Measurements from ENCODE around the gene BCR.

The BCR gene

GRCh38 chr22:23226497-23226850 is 46.2 kb downstream of the BCR start:
- no peak overlapping the region for H2BK120ac ChIP-seq (ENCODE audit: insufficient read depth, low read length, poor library complexity)

GRCh38 chr22:23227380-23227779 is 47.1 kb downstream of the BCR start:
- Histone ChIP-seq H2BK120ac (ENCODE audit: insufficient read depth, low read length, poor library complexity) (no peak overlapping the region), H4K12ac (ENCODE audit: low read depth, low read length) (no peak overlapping the region)

More at GRCh38 chr22:23226497-23226850, 46.2 kb downstream of the BCR start:
- H3K4me1 ChIP-seq (ENCODE audit: control insufficient read depth in 1 of 2, insufficient read depth in 2 of 2, low read length in 2 of 2), result peaks cover 6 to 11% of the 10 kb centered on the region in 2 experiments
- H4K8ac ChIP-seq (ENCODE audit: low read depth, low read length), result no peak overlapping the region
- H3K23ac ChIP-seq (ENCODE audit: low read length), result no peak overlapping the region
- H3K36me3 ChIP-seq (ENCODE audit: control insufficient read depth in 1 of 2, insufficient read depth in 2 of 2, low read length in 2 of 2), result peaks cover 0 to 6% of the 10 kb centered on the region in 2 experiments
- no peak overlapping the region for H3K18ac ChIP-seq (ENCODE audit: low read length)
- no peak overlapping the region for H3K14ac ChIP-seq (ENCODE audit: low read length)
- H2AFZ ChIP-seq (ENCODE audit: insufficient read depth, low read length, poor library complexity), result no peak overlapping the region
- no peak overlapping the region for H2BK12ac ChIP-seq (ENCODE audit: low read length)
- H3K9me3 ChIP-seq (ENCODE audit: insufficient read depth, low read depth, low read length), result no peaks in the 10 kb centered on the region
- no peak overlapping the region for H3K9ac ChIP-seq (ENCODE audit: low read length)
- no peak overlapping the region for H4K91ac ChIP-seq (ENCODE audit: low read depth, low read length)
- no peak overlapping the region for H3K27ac ChIP-seq (ENCODE audit: low read depth, low read length)
- DNase-seq, result no peak
- H4K12ac ChIP-seq (ENCODE audit: low read depth, low read length), result no peak overlapping the region
- H3K79me2 ChIP-seq (ENCODE audit: control insufficient read depth, insufficient read depth, low read length, poor library complexity), result peaks cover 21% of the 10 kb centered on the region
- no peaks in the 10 kb centered on the region for H3K27me3 ChIP-seq (ENCODE audit: insufficient read depth, low read length)
- H3K4me3 ChIP-seq (ENCODE audit: low read depth, low read length), result no peak overlapping the region
- H3K79me1 ChIP-seq (ENCODE audit: low read length), result no peaks in the 10 kb centered on the region
- no peak overlapping the region for H2BK5ac ChIP-seq (ENCODE audit: low read depth, low read length, poor library complexity)
- peak overlapping the region; percentile 33 for H3K4ac ChIP-seq (ENCODE audit: low read depth, low read length)
- no peak overlapping the region for H2AK5ac ChIP-seq (ENCODE audit: low read length)
- no peak overlapping the region for H3K4me2 ChIP-seq (ENCODE audit: low read length)

DNA sequence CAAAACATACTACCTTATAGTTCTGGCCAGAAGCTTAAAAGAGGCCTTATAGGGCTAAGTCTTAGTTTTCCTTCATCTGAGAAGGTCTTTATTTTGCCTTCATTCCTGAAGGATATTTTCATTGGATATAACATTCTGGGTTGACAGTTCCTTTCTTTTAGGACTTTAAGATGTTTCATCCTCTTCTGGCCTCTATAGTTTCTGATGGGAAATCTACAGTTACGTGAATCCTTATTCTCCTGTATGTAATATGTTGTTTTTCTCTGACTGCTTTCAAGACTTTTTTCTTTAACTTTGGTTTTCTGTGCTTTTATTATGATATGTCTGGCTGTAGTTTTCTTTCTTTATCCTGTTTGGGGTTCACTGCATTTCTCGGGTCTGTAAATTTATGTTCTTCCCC is 48.2 kb downstream of the BCR start:
- no peak overlapping the region for H4K8ac ChIP-seq (ENCODE audit: low read depth, low read length)
- H3K4me2 ChIP-seq (ENCODE audit: low read length), result no peak overlapping the region
- no peak overlapping the region for H3K18ac ChIP-seq (ENCODE audit: low read length)
- H3K9me3 ChIP-seq (ENCODE audit: insufficient read depth, low read depth, low read length), result no peaks in the 10 kb centered on the region
- no peak overlapping the region for H2BK5ac ChIP-seq (ENCODE audit: low read depth, low read length, poor library complexity)
- no peak overlapping the region for H3K4ac ChIP-seq (ENCODE audit: low read depth, low read length)
- H4K91ac ChIP-seq (ENCODE audit: low read depth, low read length), result no peak overlapping the region
- no peak overlapping the region for H3K27ac ChIP-seq (ENCODE audit: low read depth, low read length)
- WGBS (ENCODE audit: extremely low coverage, insufficient coverage, insufficient read length), result no CpG with 5 or more reads among the region's 2 CpGs
- peaks cover 6 to 14% of the 10 kb centered on the region in 2 experiments for H3K4me1 ChIP-seq (ENCODE audit: control insufficient read depth in 1 of 2, insufficient read depth in 2 of 2, low read length in 2 of 2)
- H3K4me3 ChIP-seq (ENCODE audit: low read depth, low read length), result no peak overlapping the region
- H3K9ac ChIP-seq (ENCODE audit: low read length), result no peak overlapping the region
- H3K23ac ChIP-seq (ENCODE audit: low read length), result no peak overlapping the region
- H2AK5ac ChIP-seq (ENCODE audit: low read length), result no peak overlapping the region
- H2AFZ ChIP-seq (ENCODE audit: insufficient read depth, low read length, poor library complexity), result no peak overlapping the region
- no peak overlapping the region for H4K12ac ChIP-seq (ENCODE audit: low read depth, low read length)
- H2BK12ac ChIP-seq (ENCODE audit: low read length), result no peak overlapping the region
- no peaks in the 10 kb centered on the region for H3K79me1 ChIP-seq (ENCODE audit: low read length)
- H3K36me3 ChIP-seq (ENCODE audit: control insufficient read depth in 1 of 2, insufficient read depth in 2 of 2, low read length in 2 of 2), result peaks cover 0 to 7% of the 10 kb centered on the region in 2 experiments
- H3K79me2 ChIP-seq (ENCODE audit: control insufficient read depth, insufficient read depth, low read length, poor library complexity), result peaks cover 25% of the 10 kb centered on the region
- no peaks in the 10 kb centered on the region for H3K27me3 ChIP-seq (ENCODE audit: insufficient read depth, low read length)
- DNase-seq, result no peak
- H2BK120ac ChIP-seq (ENCODE audit: insufficient read depth, low read length, poor library complexity), result no peak overlapping the region
- H3K14ac ChIP-seq (ENCODE audit: low read length), result no peak overlapping the region

More at GRCh38 chr22:23227380-23227779, 47.1 kb downstream of the BCR start:
- Histone ChIP-seq H3K23ac (ENCODE audit: low read length) (no peak overlapping the region), H2BK12ac (ENCODE audit: low read length) (no peak overlapping the region), H3K9ac (ENCODE audit: low read length) (no peak overlapping the region), H4K8ac (ENCODE audit: low read depth, low read length) (no peak overlapping the region), H3K27me3 (ENCODE audit: insufficient read depth, low read length) (no peaks in the 10 kb centered on the region), H3K4me2 (ENCODE audit: low read length) (no peak overlapping the region), H3K14ac (ENCODE audit: low read length) (no peak overlapping the region), H2BK5ac (ENCODE audit: low read depth, low read length, poor library complexity) (no peak overlapping the region), H3K9me3 (ENCODE audit: insufficient read depth, low read depth, low read length) (no peaks in the 10 kb centered on the region), H3K4ac (ENCODE audit: low read depth, low read length) (peak overlapping the region; percentile 88), H4K91ac (ENCODE audit: low read depth, low read length) (no peak overlapping the region), H3K27ac (ENCODE audit: low read depth, low read length) (no peak overlapping the region), H3K79me2 (ENCODE audit: control insufficient read depth, insufficient read depth, low read length, poor library complexity) (peaks cover 27% of the 10 kb centered on the region), H3K4me3 (ENCODE audit: low read depth, low read length) (no peak overlapping the region), H3K4me1 (ENCODE audit: control insufficient read depth in 1 of 2, insufficient read depth in 2 of 2, low read length in 2 of 2) (peaks cover 6 to 14% of the 10 kb centered on the region in 2 experiments), H2AFZ (ENCODE audit: insufficient read depth, low read length, poor library complexity) (no peak overlapping the region), H3K18ac (ENCODE audit: low read length) (no peak overlapping the region), H3K79me1 (ENCODE audit: low read length) (no peaks in the 10 kb centered on the region), H3K36me3 (ENCODE audit: control insufficient read depth in 1 of 2, insufficient read depth in 2 of 2, low read length in 2 of 2) (peaks cover 0 to 7% of the 10 kb centered on the region in 2 experiments), H2AK5ac (ENCODE audit: low read length) (no peak overlapping the region)
- no peak for DNase-seq
- no CpG with 5 or more reads among the region's 1 CpG for WGBS (ENCODE audit: extremely low coverage, insufficient coverage, insufficient read length)

GRCh38 chr22:23229646-23230045 is 49.3 kb downstream of the BCR start:
- Histone ChIP-seq H2AFZ (ENCODE audit: insufficient read depth, low read length, poor library complexity) (no peak overlapping the region), H3K36me3 (ENCODE audit: control insufficient read depth in 1 of 2, insufficient read depth in 2 of 2, low read length in 2 of 2) (peaks cover 0 to 13% of the 10 kb centered on the region in 2 experiments), H4K8ac (ENCODE audit: low read depth, low read length) (no peak overlapping the region), H3K27ac (ENCODE audit: low read depth, low read length) (no peak overlapping the region), H3K79me1 (ENCODE audit: low read length) (no peaks in the 10 kb centered on the region), H3K27me3 (ENCODE audit: insufficient read depth, low read length) (no peaks in the 10 kb centered on the region), H3K9me3 (ENCODE audit: insufficient read depth, low read depth, low read length) (no peaks in the 10 kb centered on the region), H3K4me2 (ENCODE audit: low read length) (no peak overlapping the region), H4K12ac (ENCODE audit: low read depth, low read length) (no peak overlapping the region), H3K79me2 (ENCODE audit: control insufficient read depth, insufficient read depth, low read length, poor library complexity) (peaks cover 28% of the 10 kb centered on the region), H3K9ac (ENCODE audit: low read length) (no peak overlapping the region), H2BK12ac (ENCODE audit: low read length) (no peak overlapping the region), H2BK5ac (ENCODE audit: low read depth, low read length, poor library complexity) (no peak overlapping the region), H2AK5ac (ENCODE audit: low read length) (no peak overlapping the region), H3K4ac (ENCODE audit: low read depth, low read length) (peak overlapping the region; percentile 21), H4K91ac (ENCODE audit: low read depth, low read length) (no peak overlapping the region), H3K18ac (ENCODE audit: low read length) (peak overlapping the region; percentile 30), H2BK120ac (ENCODE audit: insufficient read depth, low read length, poor library complexity) (no peak overlapping the region), H3K4me1 (ENCODE audit: control insufficient read depth in 1 of 2, insufficient read depth in 2 of 2, low read length in 2 of 2) (peaks cover 6 to 14% of the 10 kb centered on the region in 2 experiments), H3K4me3 (ENCODE audit: low read depth, low read length) (no peak overlapping the region), H3K14ac (ENCODE audit: low read length) (no peak overlapping the region), H3K23ac (ENCODE audit: low read length) (no peak overlapping the region)
- WGBS (ENCODE audit: extremely low coverage, insufficient coverage, insufficient read length), result no CpG with 5 or more reads among the region's 4 CpGs
- no peak for DNase-seq

All from trophoblast cell (in vitro differentiated cells and primary cell).